ENCODE data around the gene JARID2. TPM values are rescaled to one million over a fixed set of nuclear protein-coding genes. Genes with fewer than 3 reads are reported as not detected.
"Not testable (repeated sequence)": the region's sequence is repeated elsewhere in the genome, so short reads cannot be mapped to it uniquely, and the experiment has no call there.

JARID2 gene
- total RNA-seq, 2 donors from 2014 or later = 8.3 to 12.8 TPM

DNA sequence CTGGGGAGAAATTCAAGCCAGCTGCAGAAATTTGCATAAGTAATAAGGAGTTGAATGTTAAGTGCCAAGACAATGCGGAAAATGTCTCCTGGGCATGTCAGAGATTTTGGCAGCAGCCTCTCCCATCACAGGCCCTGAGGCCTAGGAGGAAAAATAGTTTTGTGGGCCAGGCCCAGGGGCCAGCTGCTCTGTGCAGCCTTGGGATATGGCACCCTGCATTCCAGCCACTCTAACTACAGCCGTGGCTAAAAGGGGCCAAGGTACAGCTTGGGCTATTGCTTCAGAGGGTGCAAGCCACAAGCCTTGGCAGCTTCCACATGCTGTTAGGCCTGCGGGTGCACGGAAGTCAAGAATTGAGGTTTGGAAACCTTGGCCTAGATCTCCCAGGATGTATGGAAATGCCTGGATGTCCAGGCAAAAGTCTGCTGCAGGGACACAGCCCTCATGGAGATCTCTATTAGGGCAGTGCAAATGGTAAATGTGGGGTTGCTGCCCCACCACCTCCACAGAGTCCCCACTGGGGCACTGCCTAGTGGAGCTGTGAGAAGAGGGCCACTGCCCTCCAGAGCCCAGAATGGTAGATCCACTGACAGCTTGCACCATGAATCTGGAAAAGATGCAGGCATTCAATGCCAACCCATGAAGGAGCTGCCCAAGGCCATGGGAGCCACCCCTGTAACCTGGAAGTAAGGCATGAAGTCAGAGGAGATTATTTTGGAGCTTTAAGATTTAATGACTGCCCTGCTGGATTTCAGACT lies 290.5 kb downstream of the JARID2 start:
- TF ChIP-seq, protein P1, sequence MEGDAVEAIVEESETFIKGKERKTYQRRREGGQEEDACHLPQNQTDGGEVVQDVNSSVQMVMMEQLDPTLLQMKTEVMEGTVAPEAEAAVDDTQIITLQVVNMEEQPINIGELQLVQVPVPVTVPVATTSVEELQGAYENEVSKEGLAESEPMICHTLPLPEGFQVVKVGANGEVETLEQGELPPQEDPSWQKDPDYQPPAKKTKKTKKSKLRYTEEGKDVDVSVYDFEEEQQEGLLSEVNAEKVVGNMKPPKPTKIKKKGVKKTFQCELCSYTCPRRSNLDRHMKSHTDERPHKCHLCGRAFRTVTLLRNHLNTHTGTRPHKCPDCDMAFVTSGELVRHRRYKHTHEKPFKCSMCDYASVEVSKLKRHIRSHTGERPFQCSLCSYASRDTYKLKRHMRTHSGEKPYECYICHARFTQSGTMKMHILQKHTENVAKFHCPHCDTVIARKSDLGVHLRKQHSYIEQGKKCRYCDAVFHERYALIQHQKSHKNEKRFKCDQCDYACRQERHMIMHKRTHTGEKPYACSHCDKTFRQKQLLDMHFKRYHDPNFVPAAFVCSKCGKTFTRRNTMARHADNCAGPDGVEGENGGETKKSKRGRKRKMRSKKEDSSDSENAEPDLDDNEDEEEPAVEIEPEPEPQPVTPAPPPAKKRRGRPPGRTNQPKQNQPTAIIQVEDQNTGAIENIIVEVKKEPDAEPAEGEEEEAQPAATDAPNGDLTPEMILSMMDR (IDR thresholded peaks at IDR 0.05) = no peak
- H3K27me3 ChIP-seq (replicated peaks; ENCODE audit: insufficient read depth) = no peaks in the 10 kb centered on the region
- DNase-seq (ENCODE audit: low spot score) (no peak), ATAC-seq (ENCODE audit: insufficient number of reproducible peaks, low FRiP score, low read depth) (no peak)
- H3K4me3 ChIP-seq = no peak overlapping the region
- H3K36me3 ChIP-seq = peaks cover under 1% of the 10 kb centered on the region
- no peaks in the 10 kb centered on the region for H3K9me3 ChIP-seq
- H3K27ac ChIP-seq = no peak overlapping the region
- peaks cover 0 to 5% of the 10 kb centered on the region in 2 donors for H3K4me1 ChIP-seq (ENCODE audit: control insufficient read depth in 1 of 2, low read depth in 2 of 2)

DNA sequence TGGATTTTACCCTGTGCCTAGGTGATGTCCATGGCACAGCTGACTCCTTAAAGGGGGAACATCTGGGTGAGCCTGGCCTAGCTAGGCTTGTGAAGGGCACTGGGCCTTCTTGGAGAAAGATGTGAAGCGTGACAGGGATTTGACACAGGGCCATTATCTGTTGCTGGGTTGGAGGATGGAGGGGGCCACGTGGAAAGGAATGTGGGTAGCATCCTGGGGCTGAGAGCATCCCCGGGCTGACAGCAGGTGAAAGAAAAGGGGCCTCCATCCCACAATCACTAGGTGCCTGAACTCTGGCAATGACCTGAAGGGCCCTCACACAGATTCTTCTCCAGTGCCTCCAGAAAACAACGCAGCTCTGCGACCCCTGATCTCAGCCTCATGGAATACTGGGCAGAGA lies 292.2 kb downstream of the JARID2 start:
- ATAC-seq (ENCODE audit: insufficient number of reproducible peaks, low FRiP score, low read depth) (no peak), DNase-seq (ENCODE audit: low spot score) (no peak)
- H3K4me3 ChIP-seq = no peak overlapping the region
- H3K27ac ChIP-seq = no peak overlapping the region
- TF ChIP-seq, protein P1 (IDR thresholded peaks at IDR 0.05) = no peak
- no peaks in the 10 kb centered on the region for H3K27me3 ChIP-seq (replicated peaks; ENCODE audit: insufficient read depth)
- no peaks in the 10 kb centered on the region for H3K9me3 ChIP-seq
- H3K4me1 ChIP-seq (ENCODE audit: control insufficient read depth in 1 of 2, low read depth in 2 of 2) = peaks cover 0 to 5% of the 10 kb centered on the region in 2 donors
- H3K36me3 ChIP-seq = no peaks in the 10 kb centered on the region

DNA sequence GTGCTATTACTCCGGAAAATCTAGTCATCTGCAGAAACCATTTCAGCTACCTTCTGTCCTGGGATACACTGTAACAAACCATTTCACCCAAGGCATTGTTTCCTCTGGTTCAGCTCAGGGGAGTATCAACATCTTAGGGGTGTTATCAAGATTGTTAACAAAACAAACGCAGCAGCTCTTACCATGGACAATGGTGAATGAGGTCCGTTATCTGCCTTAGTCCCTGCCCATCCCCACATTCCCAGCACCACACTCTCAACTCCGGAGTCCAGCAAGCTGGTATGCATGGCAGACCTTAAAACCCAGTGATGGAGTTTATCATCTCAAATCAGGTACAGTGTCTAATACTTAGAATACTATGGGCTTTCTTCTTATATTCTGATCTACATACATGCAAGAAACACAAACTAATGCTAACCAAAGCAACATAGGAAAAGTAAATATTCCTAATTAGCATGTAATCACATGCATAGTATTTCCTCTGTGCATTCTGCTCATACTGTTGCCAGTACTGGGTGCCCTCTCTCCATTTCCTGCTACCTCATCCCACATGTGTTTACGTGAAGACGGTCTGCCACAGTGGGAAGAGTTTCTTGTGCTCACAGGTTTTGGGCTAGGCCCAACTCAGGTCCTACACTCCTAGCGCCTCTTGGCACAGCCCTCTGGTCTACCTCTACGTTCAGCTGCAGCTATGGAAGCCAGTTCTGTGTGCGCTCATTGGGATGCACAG lies 293.1 kb downstream of the JARID2 start:
- TF ChIP-seq, protein P1 (IDR thresholded peaks at IDR 0.05) = no peak
- DNase-seq (ENCODE audit: low spot score) (no peak), ATAC-seq (ENCODE audit: insufficient number of reproducible peaks, low FRiP score, low read depth) (no peak)
- no peaks in the 10 kb centered on the region for H3K27me3 ChIP-seq (replicated peaks; ENCODE audit: insufficient read depth)
- no peaks in the 10 kb centered on the region for H3K36me3 ChIP-seq
- no peaks in the 10 kb centered on the region for H3K9me3 ChIP-seq
- H3K4me1 ChIP-seq (ENCODE audit: control insufficient read depth in 1 of 2, low read depth in 2 of 2) = peaks cover 0 to 9% of the 10 kb centered on the region in 2 donors
- H3K4me3 ChIP-seq = no peak overlapping the region
- no peak overlapping the region for H3K27ac ChIP-seq

DNA sequence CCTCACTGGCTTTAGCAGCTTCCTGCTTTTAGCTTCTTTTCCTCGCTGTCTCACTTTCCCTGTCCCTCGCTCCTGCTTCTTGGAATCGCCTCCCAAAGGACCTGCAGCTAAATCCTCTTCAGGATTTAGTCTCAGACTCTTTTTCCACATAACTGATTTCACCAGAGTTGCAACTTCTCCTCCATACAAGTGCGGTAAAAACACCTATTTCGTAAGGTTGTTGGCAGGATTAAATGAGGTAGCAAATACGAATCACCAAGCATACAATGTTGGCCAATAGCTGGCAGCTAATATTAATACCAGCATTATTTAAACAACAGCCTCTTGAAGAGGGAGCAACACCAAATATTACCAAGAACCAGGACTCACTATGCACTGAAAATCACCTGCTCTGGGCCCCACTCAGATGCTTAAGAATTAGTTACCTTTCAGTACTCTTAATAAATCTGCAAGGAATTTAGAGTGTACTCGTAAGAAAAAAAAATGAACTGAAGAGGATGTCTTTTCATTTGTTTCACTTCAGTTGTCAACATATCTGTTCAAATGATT lies 293.9 kb downstream of the JARID2 start:
- Histone ChIP-seq H3K27me3 (replicated peaks; ENCODE audit: insufficient read depth) (no peaks in the 10 kb centered on the region), H3K27ac (no peak overlapping the region), H3K9me3 (no peaks in the 10 kb centered on the region), H3K4me1 (ENCODE audit: control insufficient read depth in 1 of 2, low read depth in 2 of 2) (peaks cover 0 to 17% of the 10 kb centered on the region in 2 donors), H3K36me3 (no peaks in the 10 kb centered on the region), H3K4me3 (no peak overlapping the region)
- ATAC-seq (ENCODE audit: insufficient number of reproducible peaks, low FRiP score, low read depth) = no peak
- TF ChIP-seq, protein P1 (IDR thresholded peaks at IDR 0.05) = no peak
- DNase-seq (ENCODE audit: low spot score) = no peak

DNA sequence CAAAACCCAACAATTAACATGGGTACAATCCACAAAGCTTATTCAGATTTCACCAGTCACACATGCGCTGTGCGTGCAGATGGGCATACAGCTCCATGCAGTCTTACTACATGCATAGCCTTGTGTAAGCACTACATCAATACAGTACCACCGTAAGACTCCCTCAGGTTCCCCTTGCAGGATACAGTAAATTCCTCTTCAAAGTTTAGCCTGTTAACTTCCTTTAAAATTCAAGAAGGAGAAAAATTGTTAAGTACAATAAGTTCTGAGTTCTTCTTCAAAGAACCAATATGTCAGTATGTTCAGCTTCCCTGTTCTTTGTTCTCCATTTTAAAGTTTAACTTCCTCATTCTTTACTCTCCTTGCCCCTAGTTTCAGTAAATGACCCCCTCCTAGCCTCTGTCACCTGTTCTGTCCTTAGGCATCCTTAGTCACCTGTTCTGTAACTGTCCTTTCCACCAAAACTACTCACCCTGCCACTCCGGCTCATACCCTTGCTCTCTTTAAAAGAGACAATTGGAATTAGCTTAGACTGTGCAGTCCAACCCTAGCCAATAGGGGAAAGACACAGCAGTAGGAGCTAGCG lies 297.6 kb downstream of the JARID2 start:
- H3K4me3 ChIP-seq; H3K9me3 ChIP-seq; ATAC-seq (ENCODE audit: insufficient number of reproducible peaks, low FRiP score, low read depth); DNase-seq (ENCODE audit: low spot score); H3K36me3 ChIP-seq; H3K27ac ChIP-seq; H3K27me3 ChIP-seq (replicated peaks; ENCODE audit: insufficient read depth): not testable (repeated sequence)
- peaks cover 0 to 16% of the 10 kb centered on the region in 2 donors for H3K4me1 ChIP-seq (ENCODE audit: control insufficient read depth in 1 of 2, low read depth in 2 of 2)

All from thoracic aorta (tissue), 2 donors.